BJ (cell line): ENCODE measurements around the gene POLH. TPM values are rescaled to one million over a fixed set of nuclear protein-coding genes. Genes with fewer than 3 reads are reported as not detected.

Source experiments
- CTCF ChIA-PET: fragments of 350-600 bp; formaldehyde crosslinking; extraction: SDS; loops from one replicate; lab custom pipeline; 2021; ENCODE audit warnings: antibody characterized with exemption, inconsistent platforms; lab: Yijun Ruan, JAX
- POLR2A ChIA-PET: fragments of 300-600 bp; sonication (Branson Sonifier 250); formaldehyde crosslinking; extraction: SDS; loops from one replicate; lab custom pipeline; 2021; ENCODE audit warnings: antibody characterized with exemption; lab: Charles Lee
- DNase-seq: peaks from one replicate; pipeline ENCODE4 v3.0.0-alpha.2; 2011; ENCODE audit warnings: low read depth
- H3K27me3 ChIP-seq: 2 replicates; pipeline ENCODE4 v1.6.0; 2011; ENCODE audit warnings: low read length; ENCODE audit not compliant: control insufficient read depth, insufficient read depth
- H3K36me3 ChIP-seq: 2 replicates; pipeline ENCODE4 v1.5.1; 2011; ENCODE audit warnings: low read length; ENCODE audit not compliant: control insufficient read depth, insufficient read depth
- H3K4me3 ChIP-seq: 2 replicates; pipeline ENCODE4 v1.5.1; 2011; ENCODE audit warnings: low read depth, mild to moderate bottlenecking, control low read depth, low read length
- CTCF ChIP-seq: IDR thresholded peaks from 2 replicates; pipeline ENCODE4 v1.5.1; 2011; ENCODE audit warnings: low read depth, mild to moderate bottlenecking, control low read depth, inconsistent platforms, low read length, moderate library complexity; ENCODE audit not compliant: insufficient read depth
- polyA plus RNA-seq: library from polyadenylated mRNA; depleted of rRNA; stranded (reverse); fragments of >200 nt; gene quantifications from 2 replicates; pipeline ENCODE4 v1.2.3, GENCODE V29; 2011

POLH gene
- polyA plus RNA-seq, 1 experiment, result 19.6 TPM

DNA sequence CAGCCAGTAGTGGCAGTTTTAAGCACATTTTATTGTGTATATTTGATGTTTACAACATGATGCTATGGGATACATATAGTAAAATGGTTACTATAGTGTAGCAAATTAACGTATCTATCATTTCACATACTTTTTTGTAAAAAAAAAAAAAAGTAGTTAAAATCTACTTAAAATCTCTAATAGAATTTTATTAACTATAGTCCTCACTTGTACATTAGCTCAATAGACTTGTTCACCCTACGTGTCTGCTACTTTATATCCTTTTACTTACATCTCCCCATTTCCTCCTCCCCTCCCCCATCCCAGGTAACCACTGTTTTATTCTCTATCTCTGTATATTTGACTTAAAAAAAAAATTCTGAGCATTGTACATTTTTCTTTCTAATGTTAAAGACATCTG lies 30.0 kb downstream of the POLH start:
- DNase-seq, result no peak
- Histone ChIP-seq H3K4me3 (no peak overlapping the region), H3K27me3 (no peaks in the 10 kb centered on the region), H3K36me3 (peaks cover 6% of the 10 kb centered on the region)
- no peak for TF ChIP-seq CTCF
- ChIA-PET CTCF (interaction anchor here (0.6 to 3.7 kb wide), 5 partner anchors 9 to 346 kb away, joined by 3 to 20 read pairs (median 4); partner anchors contain the start of gene VEGFA), POLR2A (no interaction called here)

DNA sequence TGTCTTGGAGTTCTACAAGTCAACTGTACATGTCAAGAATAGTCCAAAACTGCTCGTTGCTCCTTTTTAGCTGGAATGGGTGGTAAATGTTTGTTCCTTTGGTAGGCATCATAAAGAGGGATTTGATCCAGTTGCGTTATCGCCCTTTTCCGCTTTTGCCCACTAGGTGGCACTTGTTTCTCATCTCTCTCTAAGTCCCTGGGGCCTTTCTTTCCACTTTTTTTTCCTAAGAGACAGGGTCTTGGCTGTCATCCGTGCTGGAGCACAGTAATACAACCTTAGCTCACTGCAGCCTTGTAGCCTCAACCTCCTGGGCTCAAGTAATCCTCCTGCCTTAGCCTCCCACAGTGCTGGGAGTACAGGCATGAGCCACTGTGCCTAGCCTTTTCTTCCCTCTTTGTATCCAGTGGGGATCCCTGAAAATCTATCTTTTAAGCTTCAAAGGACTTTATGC lies 32.4 kb downstream of the POLH start:
- ChIA-PET POLR2A (no interaction called here), CTCF (interaction anchor here (0.6 to 3.7 kb wide), 22 partner anchors 9 to 470 kb away, joined by 3 to 21 read pairs (median 6); partner anchors contain the start of genes GTPBP2, MAD2L1BP, RSPH9 and VEGFA)
- TF ChIP-seq CTCF, result peak; percentile 85
- no peaks in the 10 kb centered on the region for H3K27me3 ChIP-seq
- no peak overlapping the region for H3K4me3 ChIP-seq
- peaks cover 6% of the 10 kb centered on the region for H3K36me3 ChIP-seq
- no peak for DNase-seq

- DNase-seq, result no peak
- no peak overlapping the region for H3K4me3 ChIP-seq
- POLR2A ChIA-PET, result no interaction called here
- TF ChIP-seq CTCF, result no peak
- H3K36me3 ChIP-seq, result peaks cover 6% of the 10 kb centered on the region
- CTCF ChIA-PET, result interaction anchor here (0.6 to 3.7 kb wide), 22 partner anchors 9 to 470 kb away, joined by 3 to 21 read pairs (median 6); partner anchors contain the start of genes GTPBP2, MAD2L1BP, RSPH9 and VEGFA
- H3K27me3 ChIP-seq, result no peaks in the 10 kb centered on the region
These were observed 32.8 kb downstream of the POLH start for GRCh38 chr6:43608807-43609206.

- Histone ChIP-seq H3K27me3 (no peaks in the 10 kb centered on the region), H3K36me3 (peaks cover 9% of the 10 kb centered on the region), H3K4me3 (no peak overlapping the region)
- CTCF ChIA-PET, result interaction anchor here (1.3 to 3.7 kb wide), 10 partner anchors 11 to 469 kb away, joined by 3 to 21 read pairs (median 12); partner anchors contain the start of gene VEGFA
- no peak for DNase-seq
- POLR2A ChIA-PET, result no interaction called here
- TF ChIP-seq CTCF, result no peak
These were observed 33.4 kb downstream of the POLH start for GRCh38 chr6:43609402-43609801.

DNA sequence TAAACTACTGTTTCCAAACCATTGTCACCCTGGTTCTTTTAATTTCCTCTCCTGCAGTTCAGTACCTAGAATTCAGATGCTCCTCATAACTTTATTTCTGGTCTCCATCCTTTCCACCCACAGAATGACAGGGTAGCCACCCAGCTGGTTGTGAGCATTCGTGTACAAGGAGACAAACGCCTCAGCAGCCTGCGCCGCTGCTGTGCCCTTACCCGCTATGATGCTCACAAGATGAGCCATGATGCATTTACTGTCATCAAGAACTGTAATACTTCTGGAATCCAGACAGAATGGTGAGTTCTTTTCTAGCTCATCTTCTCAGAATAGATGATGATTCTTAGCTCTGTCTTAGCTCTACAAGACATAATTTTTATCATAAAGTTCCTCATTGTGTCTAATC lies 34.4 kb downstream of the POLH start:
- no peak for TF ChIP-seq CTCF
- no peaks in the 10 kb centered on the region for H3K27me3 ChIP-seq
- ChIA-PET POLR2A (no interaction called here), CTCF (interaction anchor here (0.5 to 1.7 kb wide), 5 partner anchors 10 to 469 kb away, joined by 3 to 7 read pairs (median 3); no protein-coding TSS in a partner anchor)
- H3K4me3 ChIP-seq, result no peak overlapping the region
- peaks cover 9% of the 10 kb centered on the region for H3K36me3 ChIP-seq
- no peak for DNase-seq
